Measurements from ENCODE around the gene DUSP10. TPM values are rescaled to one million over a fixed set of nuclear protein-coding genes. Genes with fewer than 3 reads are reported as not detected.

The DUSP10 gene
- polyA plus RNA-seq, 1 donor from 2014 or later: 2.0 TPM

DNA sequence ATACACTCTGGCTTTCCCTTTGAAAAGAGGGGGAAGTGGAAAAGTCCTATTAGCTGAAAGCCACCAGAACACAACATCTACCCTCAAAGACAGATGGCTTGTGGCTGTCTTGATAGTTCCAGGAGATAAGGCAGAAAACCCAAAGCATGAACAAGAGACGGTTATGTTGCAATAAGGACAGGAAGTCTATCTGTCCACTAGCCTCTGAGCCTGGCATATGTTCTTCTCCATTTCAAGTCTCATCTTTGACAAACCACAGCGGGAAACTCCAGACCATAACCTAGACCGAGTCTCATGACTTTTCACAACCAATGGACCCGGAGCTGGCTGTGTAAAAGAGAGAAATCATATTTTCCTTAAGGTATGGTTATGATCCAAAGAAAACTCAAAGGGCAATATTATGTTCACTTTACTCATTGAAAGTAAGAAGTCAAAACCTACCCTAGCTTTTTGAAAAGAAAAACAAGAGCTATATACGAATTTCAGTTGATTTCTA is 33.8 kb downstream of the DUSP10 start:
- Histone ChIP-seq H3K9me2 (ENCODE audit: insufficient read depth, low read length) (no peaks in the 10 kb centered on the region), H3K4me2 (ENCODE audit: low read length) (no peak overlapping the region), H3K9me3 (ENCODE audit: low read length) (no peaks in the 10 kb centered on the region), H3K27me3 (ENCODE audit: insufficient read depth, low read depth, low read length) (no peaks in the 10 kb centered on the region), H3K36me3 (ENCODE audit: insufficient read depth, low read length) (no peaks in the 10 kb centered on the region), H3K79me2 (replicated peaks; ENCODE audit: insufficient read depth, low read length) (no peaks in the 10 kb centered on the region), H3F3A (ENCODE audit: insufficient read depth, low read length, poor library complexity, severe bottlenecking) (no peaks in the 10 kb centered on the region), H3K27ac (ENCODE audit: low read length) (no peak overlapping the region), H2AFZ (ENCODE audit: low read depth, low read length) (no peak overlapping the region), H4K20me1 (ENCODE audit: insufficient read depth) (no peaks in the 10 kb centered on the region), H3K4me3 (ENCODE audit: low read length) (no peak overlapping the region), H3K9ac (ENCODE audit: low read length) (no peak overlapping the region)
- TF ChIP-seq POLR2AphosphoS5 (IDR thresholded peaks at IDR 0.05) (no peak), TAF1 (IDR thresholded peaks at IDR 0.05; ENCODE audit: low read depth) (no peak), SMC3 (conservative IDR thresholded peaks at IDR 0.05; ENCODE audit: poor library complexity) (no peak), MXI1 (conservative IDR thresholded peaks at IDR 0.05; ENCODE audit: poor library complexity, severe bottlenecking) (no peak), EZH2 (IDR thresholded peaks at IDR 0.05; ENCODE audit: borderline replicate concordance, insufficient read depth, low read length, poor library complexity, severe bottlenecking) (no peak), RAD21 (conservative IDR thresholded peaks at IDR 0.05) (no peak), EP300 (conservative IDR thresholded peaks at IDR 0.05; ENCODE audit: poor library complexity, severe bottlenecking) (no peak)
- TF ChIP-seq, protein P1, sequence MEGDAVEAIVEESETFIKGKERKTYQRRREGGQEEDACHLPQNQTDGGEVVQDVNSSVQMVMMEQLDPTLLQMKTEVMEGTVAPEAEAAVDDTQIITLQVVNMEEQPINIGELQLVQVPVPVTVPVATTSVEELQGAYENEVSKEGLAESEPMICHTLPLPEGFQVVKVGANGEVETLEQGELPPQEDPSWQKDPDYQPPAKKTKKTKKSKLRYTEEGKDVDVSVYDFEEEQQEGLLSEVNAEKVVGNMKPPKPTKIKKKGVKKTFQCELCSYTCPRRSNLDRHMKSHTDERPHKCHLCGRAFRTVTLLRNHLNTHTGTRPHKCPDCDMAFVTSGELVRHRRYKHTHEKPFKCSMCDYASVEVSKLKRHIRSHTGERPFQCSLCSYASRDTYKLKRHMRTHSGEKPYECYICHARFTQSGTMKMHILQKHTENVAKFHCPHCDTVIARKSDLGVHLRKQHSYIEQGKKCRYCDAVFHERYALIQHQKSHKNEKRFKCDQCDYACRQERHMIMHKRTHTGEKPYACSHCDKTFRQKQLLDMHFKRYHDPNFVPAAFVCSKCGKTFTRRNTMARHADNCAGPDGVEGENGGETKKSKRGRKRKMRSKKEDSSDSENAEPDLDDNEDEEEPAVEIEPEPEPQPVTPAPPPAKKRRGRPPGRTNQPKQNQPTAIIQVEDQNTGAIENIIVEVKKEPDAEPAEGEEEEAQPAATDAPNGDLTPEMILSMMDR (IDR thresholded peaks at IDR 0.05; ENCODE audit: poor library complexity, severe bottlenecking): no peak
- TF ChIP-seq, protein P2, sequence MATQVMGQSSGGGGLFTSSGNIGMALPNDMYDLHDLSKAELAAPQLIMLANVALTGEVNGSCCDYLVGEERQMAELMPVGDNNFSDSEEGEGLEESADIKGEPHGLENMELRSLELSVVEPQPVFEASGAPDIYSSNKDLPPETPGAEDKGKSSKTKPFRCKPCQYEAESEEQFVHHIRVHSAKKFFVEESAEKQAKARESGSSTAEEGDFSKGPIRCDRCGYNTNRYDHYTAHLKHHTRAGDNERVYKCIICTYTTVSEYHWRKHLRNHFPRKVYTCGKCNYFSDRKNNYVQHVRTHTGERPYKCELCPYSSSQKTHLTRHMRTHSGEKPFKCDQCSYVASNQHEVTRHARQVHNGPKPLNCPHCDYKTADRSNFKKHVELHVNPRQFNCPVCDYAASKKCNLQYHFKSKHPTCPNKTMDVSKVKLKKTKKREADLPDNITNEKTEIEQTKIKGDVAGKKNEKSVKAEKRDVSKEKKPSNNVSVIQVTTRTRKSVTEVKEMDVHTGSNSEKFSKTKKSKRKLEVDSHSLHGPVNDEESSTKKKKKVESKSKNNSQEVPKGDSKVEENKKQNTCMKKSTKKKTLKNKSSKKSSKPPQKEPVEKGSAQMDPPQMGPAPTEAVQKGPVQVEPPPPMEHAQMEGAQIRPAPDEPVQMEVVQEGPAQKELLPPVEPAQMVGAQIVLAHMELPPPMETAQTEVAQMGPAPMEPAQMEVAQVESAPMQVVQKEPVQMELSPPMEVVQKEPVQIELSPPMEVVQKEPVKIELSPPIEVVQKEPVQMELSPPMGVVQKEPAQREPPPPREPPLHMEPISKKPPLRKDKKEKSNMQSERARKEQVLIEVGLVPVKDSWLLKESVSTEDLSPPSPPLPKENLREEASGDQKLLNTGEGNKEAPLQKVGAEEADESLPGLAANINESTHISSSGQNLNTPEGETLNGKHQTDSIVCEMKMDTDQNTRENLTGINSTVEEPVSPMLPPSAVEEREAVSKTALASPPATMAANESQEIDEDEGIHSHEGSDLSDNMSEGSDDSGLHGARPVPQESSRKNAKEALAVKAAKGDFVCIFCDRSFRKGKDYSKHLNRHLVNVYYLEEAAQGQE (IDR thresholded peaks at IDR 0.05; ENCODE audit: borderline replicate concordance): no peak

DNA sequence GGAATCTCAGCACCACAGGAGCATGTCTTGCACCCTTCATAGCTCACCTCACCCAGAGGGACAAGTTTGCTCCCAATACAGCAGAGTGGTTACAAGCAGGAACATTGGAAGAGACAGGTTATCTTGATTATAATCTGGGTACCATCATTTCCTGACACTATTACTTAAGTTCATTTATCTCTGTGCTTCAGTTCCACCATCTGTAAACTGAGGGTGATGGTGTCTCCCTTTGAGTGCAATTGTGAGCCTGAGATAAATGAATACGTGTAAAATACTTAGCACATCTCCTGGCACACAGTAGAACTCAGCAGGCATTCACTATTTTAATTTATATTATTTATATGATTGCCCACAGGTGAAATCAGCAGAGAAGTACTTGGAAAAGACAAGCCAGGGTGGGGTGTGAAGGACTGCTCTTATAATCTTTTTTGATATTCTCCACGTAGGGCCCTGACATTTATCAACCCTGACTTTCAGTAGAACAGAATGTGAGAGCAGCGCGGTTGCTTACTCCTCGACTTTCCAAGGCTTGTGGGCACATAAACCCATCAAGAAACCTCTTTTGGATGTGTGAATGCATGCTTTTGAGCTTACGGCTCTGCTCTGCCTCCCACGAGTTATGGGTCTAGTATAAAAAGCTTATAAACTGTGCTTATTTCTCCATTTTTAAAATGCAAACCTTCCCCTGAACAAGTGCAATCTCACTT is 34.9 kb downstream of the DUSP10 start:
- Histone ChIP-seq H3K4me2 (ENCODE audit: low read length) (no peak overlapping the region), H4K20me1 (ENCODE audit: insufficient read depth) (no peaks in the 10 kb centered on the region), H3K9me3 (ENCODE audit: low read length) (no peaks in the 10 kb centered on the region), H3K27me3 (ENCODE audit: insufficient read depth, low read depth, low read length) (no peaks in the 10 kb centered on the region), H2AFZ (ENCODE audit: low read depth, low read length) (no peak overlapping the region), H3K36me3 (ENCODE audit: insufficient read depth, low read length) (no peaks in the 10 kb centered on the region), H3F3A (ENCODE audit: insufficient read depth, low read length, poor library complexity, severe bottlenecking) (no peaks in the 10 kb centered on the region), H3K27ac (ENCODE audit: low read length) (no peak overlapping the region), H3K79me2 (replicated peaks; ENCODE audit: insufficient read depth, low read length) (no peaks in the 10 kb centered on the region), H3K9ac (ENCODE audit: low read length) (no peak overlapping the region), H3K4me3 (ENCODE audit: low read length) (no peak overlapping the region), H3K9me2 (ENCODE audit: insufficient read depth, low read length) (no peaks in the 10 kb centered on the region)
- TF ChIP-seq EP300 (conservative IDR thresholded peaks at IDR 0.05; ENCODE audit: poor library complexity, severe bottlenecking) (no peak), MXI1 (conservative IDR thresholded peaks at IDR 0.05; ENCODE audit: poor library complexity, severe bottlenecking) (no peak), TAF1 (IDR thresholded peaks at IDR 0.05; ENCODE audit: low read depth) (no peak), SMC3 (conservative IDR thresholded peaks at IDR 0.05; ENCODE audit: poor library complexity) (no peak), POLR2AphosphoS5 (IDR thresholded peaks at IDR 0.05) (no peak), EZH2 (IDR thresholded peaks at IDR 0.05; ENCODE audit: borderline replicate concordance, insufficient read depth, low read length, poor library complexity, severe bottlenecking) (no peak), RAD21 (conservative IDR thresholded peaks at IDR 0.05) (no peak)
- TF ChIP-seq, protein P1 (IDR thresholded peaks at IDR 0.05; ENCODE audit: poor library complexity, severe bottlenecking): no peak
- TF ChIP-seq, protein P2 (IDR thresholded peaks at IDR 0.05; ENCODE audit: borderline replicate concordance): no peak
